ENCODE data around the gene EDIL3.

Gene EDIL3

GRCh38 chr5:84260140-84260539 is 124.5 kb downstream of the EDIL3 start:
- H3K9me2 ChIP-seq (replicated peaks; ENCODE audit: control insufficient read depth, low read length): no peaks in the 10 kb centered on the region
- no peak overlapping the region for H3K4me2 ChIP-seq (ENCODE audit: low read length)
- H4K20me1 ChIP-seq (ENCODE audit: control insufficient read depth, insufficient read depth, low read depth, low read length): no peaks in the 10 kb centered on the region
- no peaks in the 10 kb centered on the region for H3K27me3 ChIP-seq (ENCODE audit: control insufficient read depth, low read length)
- no peaks in the 10 kb centered on the region for H3K79me2 ChIP-seq (ENCODE audit: control insufficient read depth, low read length)
- no peaks in the 10 kb centered on the region for H3K9me3 ChIP-seq (ENCODE audit: control insufficient read depth, insufficient read depth, low read length)
- no peak for TF ChIP-seq EZH2phosphoT487 (IDR thresholded peaks at IDR 0.05; ENCODE audit: borderline replicate concordance, low read length)
- H3F3A ChIP-seq (ENCODE audit: control insufficient read depth, insufficient read depth): no peaks in the 10 kb centered on the region
- H3K36me3 ChIP-seq (ENCODE audit: control insufficient read depth, low read length): no peaks in the 10 kb centered on the region
- no peak overlapping the region for H3K4me3 ChIP-seq (ENCODE audit: low read length)
- H3K27ac ChIP-seq (ENCODE audit: low read depth, low read length): no peak overlapping the region
- no peaks in the 10 kb centered on the region for H3K4me1 ChIP-seq (ENCODE audit: control insufficient read depth, low read length)

- no peaks in the 10 kb centered on the region for H3K36me3 ChIP-seq (ENCODE audit: control insufficient read depth, low read length)
- no peaks in the 10 kb centered on the region for H3K9me3 ChIP-seq (ENCODE audit: control insufficient read depth, insufficient read depth, low read length)
- H3K27ac ChIP-seq (ENCODE audit: low read depth, low read length): no peak overlapping the region
- TF ChIP-seq EZH2phosphoT487 (IDR thresholded peaks at IDR 0.05; ENCODE audit: borderline replicate concordance, low read length) (no peak), CTCF (IDR thresholded peaks at IDR 0.05; ENCODE audit: low read depth, low read length, poor library complexity, severe bottlenecking) (no peak)
- no peaks in the 10 kb centered on the region for H3K9me2 ChIP-seq (replicated peaks; ENCODE audit: control insufficient read depth, low read length)
- no peaks in the 10 kb centered on the region for H3K27me3 ChIP-seq (ENCODE audit: control insufficient read depth, low read length)
- no peaks in the 10 kb centered on the region for H3K4me1 ChIP-seq (ENCODE audit: control insufficient read depth, low read length)
- no peaks in the 10 kb centered on the region for H3K79me2 ChIP-seq (ENCODE audit: control insufficient read depth, low read length)
- H4K20me1 ChIP-seq (ENCODE audit: control insufficient read depth, insufficient read depth, low read depth, low read length): no peaks in the 10 kb centered on the region
- H3K4me3 ChIP-seq (ENCODE audit: low read length): no peak overlapping the region
- no peak overlapping the region for H3K4me2 ChIP-seq (ENCODE audit: low read length)
- H3F3A ChIP-seq (ENCODE audit: control insufficient read depth, insufficient read depth): no peaks in the 10 kb centered on the region
Observed at GRCh38 chr5:84259283-84260045, 125.2 kb downstream of the EDIL3 start.

- H4K20me1 ChIP-seq (ENCODE audit: control insufficient read depth, insufficient read depth, low read depth, low read length): no peaks in the 10 kb centered on the region
- no peaks in the 10 kb centered on the region for H3K9me3 ChIP-seq (ENCODE audit: control insufficient read depth, insufficient read depth, low read length)
- no peaks in the 10 kb centered on the region for H3K36me3 ChIP-seq (ENCODE audit: control insufficient read depth, low read length)
- H3K79me2 ChIP-seq (ENCODE audit: control insufficient read depth, low read length): no peaks in the 10 kb centered on the region
- no peak overlapping the region for H3K27ac ChIP-seq (ENCODE audit: low read depth, low read length)
- H3F3A ChIP-seq (ENCODE audit: control insufficient read depth, insufficient read depth): no peaks in the 10 kb centered on the region
- H3K9me2 ChIP-seq (replicated peaks; ENCODE audit: control insufficient read depth, low read length): no peaks in the 10 kb centered on the region
- no peak overlapping the region for H3K4me2 ChIP-seq (ENCODE audit: low read length)
- no peak overlapping the region for H3K4me3 ChIP-seq (ENCODE audit: low read length)
- H3K27me3 ChIP-seq (ENCODE audit: control insufficient read depth, low read length): no peaks in the 10 kb centered on the region
- no peak for TF ChIP-seq CTCF (IDR thresholded peaks at IDR 0.05; ENCODE audit: low read depth, low read length, poor library complexity, severe bottlenecking)
- no peak for TF ChIP-seq EZH2phosphoT487 (IDR thresholded peaks at IDR 0.05; ENCODE audit: borderline replicate concordance, low read length)
- H3K4me1 ChIP-seq (ENCODE audit: control insufficient read depth, low read length): no peaks in the 10 kb centered on the region
Observed at GRCh38 chr5:84257061-84257460, 127.6 kb downstream of the EDIL3 start.

- Histone ChIP-seq H3K27me3 (ENCODE audit: control insufficient read depth, low read length) (no peaks in the 10 kb centered on the region), H3K4me2 (ENCODE audit: low read length) (no peak overlapping the region), H3K79me2 (ENCODE audit: control insufficient read depth, low read length) (no peaks in the 10 kb centered on the region), H3K4me3 (ENCODE audit: low read length) (no peak overlapping the region), H3K4me1 (ENCODE audit: control insufficient read depth, low read length) (no peaks in the 10 kb centered on the region), H4K20me1 (ENCODE audit: control insufficient read depth, insufficient read depth, low read depth, low read length) (no peaks in the 10 kb centered on the region), H3K27ac (ENCODE audit: low read depth, low read length) (no peak overlapping the region), H3F3A (ENCODE audit: control insufficient read depth, insufficient read depth) (no peaks in the 10 kb centered on the region), H3K9me2 (replicated peaks; ENCODE audit: control insufficient read depth, low read length) (no peaks in the 10 kb centered on the region), H3K36me3 (ENCODE audit: control insufficient read depth, low read length) (no peaks in the 10 kb centered on the region), H3K9me3 (ENCODE audit: control insufficient read depth, insufficient read depth, low read length) (no peaks in the 10 kb centered on the region)
- no peak for TF ChIP-seq EZH2phosphoT487 (IDR thresholded peaks at IDR 0.05; ENCODE audit: borderline replicate concordance, low read length)
- TF ChIP-seq CTCF (IDR thresholded peaks at IDR 0.05; ENCODE audit: low read depth, low read length, poor library complexity, severe bottlenecking): no peak
Observed at GRCh38 chr5:84255315-84255714, 129.4 kb downstream of the EDIL3 start.

All from DOHH2 (cell line).